Erythroblast (primary cell): ENCODE measurements around the gene SETD6.

Experiments
- DNase-seq, 2 experiments: peaks; one replicate each; lab custom pipeline; 2025; lab: John Stamatoyannopoulos, UW
- GATA1 ChIP-seq: IDR thresholded peaks from 2 replicates; pipeline ENCODE4 v1.6.1; 2011; ENCODE audit warnings: low read depth, mild to moderate bottlenecking, control low read depth, low read length, moderate library complexity
- POLR2A ChIP-seq: IDR thresholded peaks from 2 replicates; pipeline ENCODE4 v1.6.1; 2011; ENCODE audit warnings: mild to moderate bottlenecking, low read length

Gene SETD6

DNA sequence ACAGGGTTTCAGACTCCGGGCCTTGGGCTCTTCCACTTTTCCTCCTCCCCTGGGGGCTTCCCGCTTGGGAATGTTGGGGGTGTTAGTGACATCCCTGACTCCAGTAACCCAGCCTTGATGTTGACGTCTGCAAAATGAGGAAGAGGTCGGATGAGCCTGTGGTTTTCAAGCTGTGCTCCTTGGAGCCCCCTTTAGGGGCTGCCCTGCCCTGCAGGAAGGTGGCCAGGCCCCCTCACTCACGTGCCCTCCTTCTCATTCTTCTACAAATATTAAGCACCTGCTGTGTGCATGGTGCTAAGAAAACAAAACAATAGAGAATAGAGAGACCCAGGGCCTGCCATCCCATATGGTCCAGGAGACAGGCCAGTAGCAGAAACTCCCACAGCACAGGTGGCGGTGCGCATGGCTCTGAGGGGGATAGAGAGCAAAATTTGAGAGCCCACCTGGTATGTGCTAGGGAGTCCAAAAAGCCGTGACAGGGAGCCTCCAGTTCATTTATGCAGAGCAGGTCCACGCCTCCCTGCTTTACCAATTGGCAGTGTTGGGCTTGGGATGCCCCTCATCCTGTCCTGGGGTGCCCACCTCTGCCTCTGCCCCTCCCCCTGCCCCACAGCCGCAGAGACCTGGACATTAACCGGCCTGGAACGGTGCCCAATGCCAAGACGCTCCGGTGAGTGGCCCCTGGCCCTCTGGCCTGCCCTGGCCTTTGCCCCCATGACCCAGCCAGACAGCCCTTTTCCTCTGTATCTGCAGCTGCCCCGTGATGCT is 7.9 kb upstream of the SETD6 start:
- DNase-seq = no peak
- TF ChIP-seq GATA1 = no peak
- TF ChIP-seq POLR2A = no peak

DNA sequence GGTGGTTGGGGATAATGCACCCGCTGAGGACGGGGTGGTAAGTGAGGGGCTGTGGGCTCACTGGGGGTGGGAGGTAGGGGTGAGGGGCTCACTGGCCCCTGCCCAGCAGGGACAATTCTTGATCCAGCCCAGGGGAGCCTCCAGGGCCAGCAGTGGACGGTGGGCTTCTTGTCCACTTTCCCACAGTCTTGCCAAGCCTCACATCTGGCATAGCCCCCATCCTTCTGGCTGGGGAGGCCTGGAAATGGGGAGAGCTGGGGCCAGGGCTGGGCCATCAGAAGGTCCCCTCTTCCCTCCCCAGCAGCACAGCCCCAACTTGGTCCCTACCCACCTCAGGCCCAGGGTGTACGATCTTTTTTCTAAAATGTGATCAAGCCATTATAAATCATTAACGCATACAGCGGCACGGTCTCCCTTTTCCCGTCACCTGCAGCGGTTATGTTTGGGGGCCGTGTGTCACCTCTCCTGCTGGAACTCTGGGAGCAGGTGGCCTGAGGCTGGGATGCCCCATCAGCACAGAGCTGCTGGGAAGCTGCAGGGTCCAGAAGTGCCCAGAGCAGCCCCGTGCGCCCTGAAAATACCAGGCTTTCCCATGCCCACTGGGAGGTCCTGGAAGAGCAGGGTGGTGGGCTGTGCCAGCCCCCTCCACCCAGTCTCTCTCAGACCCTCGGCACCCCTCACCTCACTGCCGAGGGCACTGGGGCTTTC is 7.2 kb upstream of the SETD6 start:
- no peak for DNase-seq

DNA sequence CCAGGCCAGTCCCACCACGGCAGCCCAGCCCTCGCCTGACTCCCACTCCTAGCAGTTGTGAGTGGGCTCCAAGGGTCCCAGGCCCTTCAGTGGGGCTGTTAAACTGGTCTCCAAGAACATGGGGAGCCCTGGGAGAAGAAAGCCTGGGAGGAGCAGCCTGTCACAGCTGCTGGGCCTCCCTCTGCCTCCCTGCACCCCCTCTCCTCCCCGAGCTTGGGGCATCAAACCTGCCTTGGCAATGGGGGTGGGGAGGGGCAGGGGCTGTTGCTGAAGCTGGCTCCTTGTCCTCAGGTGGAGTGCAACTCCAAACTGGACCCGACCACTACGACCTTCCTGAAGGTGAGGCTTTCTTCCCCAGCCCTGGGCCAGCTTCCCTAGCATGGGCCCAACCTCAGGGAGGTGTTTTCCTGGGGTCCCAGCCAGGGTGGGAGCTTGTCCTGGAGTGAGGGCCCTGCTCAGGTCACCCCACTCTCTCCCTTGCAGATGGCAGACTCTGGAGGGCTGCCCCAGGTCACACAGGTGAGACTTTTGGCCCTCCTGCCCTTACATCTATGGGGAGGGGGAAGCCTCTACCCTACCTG is 6.6 kb upstream of the SETD6 start:
- TF ChIP-seq POLR2A (no peak), GATA1 (no peak)
- DNase-seq = no peak

More for the DNA sequence above, 7.2 kb upstream of the SETD6 start:
- TF ChIP-seq GATA1 (no peak), POLR2A (no peak)

DNA sequence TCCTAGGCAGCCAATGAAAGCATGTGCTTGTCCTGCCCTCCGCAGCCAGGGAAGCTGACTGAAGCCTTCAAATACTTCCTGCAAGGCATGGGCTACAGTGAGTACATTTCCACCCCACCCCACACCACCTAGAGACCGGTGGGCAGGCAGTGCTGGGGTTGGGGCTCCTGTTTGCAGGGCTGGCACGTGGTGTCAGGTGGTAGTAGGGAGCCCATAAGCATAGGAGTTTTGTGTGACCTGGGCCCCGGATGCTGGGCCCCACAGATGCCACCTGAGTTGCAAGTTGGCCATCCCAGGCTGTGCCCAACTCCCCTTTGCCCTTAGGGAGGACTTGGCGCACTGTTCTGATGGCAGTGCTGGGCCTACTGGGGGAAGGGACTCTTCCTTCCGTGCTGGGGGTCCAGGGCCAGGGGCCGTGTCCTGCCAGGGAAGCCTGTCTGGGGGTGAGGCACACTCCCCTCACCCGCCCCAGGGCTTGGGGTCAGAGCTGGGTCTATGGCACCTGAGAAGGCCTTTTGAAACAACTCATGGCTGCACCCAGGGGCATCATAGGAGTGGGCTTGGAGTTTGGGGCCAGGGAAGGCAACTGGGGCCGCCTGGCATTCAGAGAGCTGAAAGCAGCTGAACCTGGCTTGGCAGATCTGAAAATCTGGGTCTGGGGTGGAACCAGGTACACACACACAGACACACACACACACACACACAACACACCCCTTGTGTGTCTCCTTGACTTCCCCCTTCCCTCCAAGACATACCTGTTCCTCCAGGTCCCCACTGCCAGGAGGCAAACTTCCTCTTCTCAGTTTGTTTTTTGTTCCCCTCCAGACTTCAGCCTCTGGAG is 5.8 kb upstream of the SETD6 start:
- no peak for DNase-seq
- TF ChIP-seq POLR2A = no peak
- no peak for TF ChIP-seq GATA1

DNA sequence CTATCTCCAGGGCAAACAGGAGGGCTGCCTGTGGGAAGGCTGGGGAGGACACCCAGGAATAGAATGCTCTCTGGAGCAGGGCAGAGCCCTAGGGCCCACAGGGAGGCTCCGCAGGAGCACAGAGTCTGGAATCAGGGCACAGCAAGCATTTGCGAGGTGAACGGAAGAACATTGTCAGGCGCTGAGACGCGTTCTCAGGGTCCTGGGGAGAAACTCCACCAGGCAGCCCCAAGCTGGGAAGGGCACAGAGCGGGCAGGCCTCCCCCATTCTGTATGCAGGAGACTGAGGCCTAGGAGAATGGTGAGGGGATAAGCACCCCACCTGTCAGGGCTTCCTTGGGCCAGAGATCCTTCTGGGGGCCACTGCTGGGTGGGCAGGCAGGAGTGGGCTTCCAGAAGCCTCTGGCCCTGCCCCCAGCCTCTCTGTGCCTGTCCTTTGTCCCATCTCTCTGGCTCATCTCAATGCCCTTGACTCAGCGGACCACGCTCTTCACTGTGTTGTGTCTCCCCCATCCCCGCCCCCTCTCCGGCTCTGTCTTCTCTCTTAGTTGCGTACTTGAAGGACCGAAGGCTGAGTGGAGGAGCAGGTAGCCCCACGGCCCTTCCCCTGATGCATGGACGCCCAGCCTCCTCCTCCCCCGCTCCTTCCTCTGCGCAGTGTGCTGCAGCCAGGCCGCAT is 5.1 kb upstream of the SETD6 start:
- DNase-seq = no peak
- no peak for TF ChIP-seq GATA1
- no peak for TF ChIP-seq POLR2A

DNA sequence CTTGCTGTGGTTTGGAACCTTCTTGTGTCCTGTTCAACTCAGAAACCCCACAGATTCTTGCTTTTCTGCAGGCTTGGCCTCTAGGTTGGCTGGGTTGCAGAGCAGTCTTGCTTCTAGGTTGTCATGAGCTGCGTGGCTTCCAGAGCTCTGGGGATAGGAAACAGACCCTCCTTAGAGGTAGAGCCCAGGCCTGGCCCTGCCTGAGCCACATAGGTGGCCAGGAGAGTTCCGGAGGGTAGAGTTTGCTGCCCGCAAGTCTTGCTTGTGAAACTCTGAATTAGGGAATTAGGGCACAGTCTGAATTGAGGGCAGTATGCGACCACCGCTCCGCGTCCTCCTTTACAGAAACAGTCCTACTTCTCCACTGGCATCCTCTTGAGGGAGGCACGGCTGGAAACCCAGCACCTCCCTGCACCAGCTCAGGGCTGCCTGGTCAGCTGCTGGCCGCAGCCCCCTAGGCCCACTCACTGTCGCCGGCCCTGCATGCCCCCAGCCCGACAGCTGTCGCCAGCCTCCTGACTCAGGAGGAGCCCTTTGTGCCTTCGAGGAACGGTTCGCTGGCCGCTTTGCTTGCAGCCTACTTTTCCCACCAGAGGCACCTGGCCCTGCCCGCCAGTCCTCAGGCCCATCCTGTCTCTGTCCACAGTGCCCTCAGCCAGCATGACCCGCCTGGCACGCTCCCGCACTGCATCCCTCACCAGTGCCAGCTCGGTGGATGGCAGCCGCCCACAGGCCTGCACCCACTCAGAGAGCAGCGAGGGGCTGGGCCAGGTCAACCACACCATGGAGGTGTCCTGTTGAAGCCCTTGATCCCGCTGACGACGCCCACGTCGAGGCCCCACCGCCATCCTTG is 4.3 kb upstream of the SETD6 start:
- no peak for TF ChIP-seq POLR2A
- TF ChIP-seq GATA1 = no peak
- DNase-seq = no peak

DNA sequence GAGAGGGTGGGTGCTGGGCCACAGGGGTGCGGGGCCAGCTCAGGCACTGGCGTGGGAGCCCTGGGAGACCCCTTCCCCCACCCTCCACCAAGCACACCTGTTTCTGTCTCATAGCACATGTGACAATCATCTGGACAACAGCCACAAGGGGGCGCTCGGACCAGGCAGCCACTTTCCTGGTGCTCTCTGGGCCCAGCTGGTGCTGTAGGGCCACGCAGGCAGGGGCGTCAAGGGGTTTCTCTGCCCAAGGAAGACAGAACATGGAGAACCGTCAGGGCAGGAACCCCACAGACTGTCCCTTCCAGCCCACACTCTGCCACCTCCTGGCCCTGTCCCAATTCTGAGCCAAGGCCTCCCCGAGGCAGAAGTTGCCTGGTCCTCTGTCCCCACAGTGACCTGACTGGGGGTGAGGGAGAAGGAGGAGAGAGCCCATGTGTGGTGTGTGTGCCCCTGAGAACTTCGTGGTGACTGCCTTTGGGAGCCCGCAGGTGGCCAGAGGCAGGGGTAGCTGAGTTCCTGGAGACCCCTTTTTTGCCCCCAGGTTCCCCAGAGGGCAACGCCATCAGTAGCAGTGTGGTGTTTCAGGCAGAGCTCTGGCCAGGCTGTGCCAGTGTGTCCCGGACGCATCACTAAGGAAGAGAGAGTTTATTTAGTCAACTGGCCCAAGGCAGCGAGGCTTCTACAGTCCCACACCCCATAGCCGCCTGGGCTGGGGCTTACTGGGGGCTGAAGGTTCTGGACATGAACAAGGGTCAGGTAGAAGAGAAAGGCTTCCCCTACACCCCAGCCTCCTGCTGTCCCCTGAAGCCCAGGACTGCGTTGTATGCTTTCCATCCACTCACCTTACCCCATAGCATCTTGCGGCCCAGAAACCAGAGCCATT is 3.1 kb upstream of the SETD6 start:
- DNase-seq = peak; percentile 75 to 88
- TF ChIP-seq POLR2A = no peak
- no peak for TF ChIP-seq GATA1

DNA sequence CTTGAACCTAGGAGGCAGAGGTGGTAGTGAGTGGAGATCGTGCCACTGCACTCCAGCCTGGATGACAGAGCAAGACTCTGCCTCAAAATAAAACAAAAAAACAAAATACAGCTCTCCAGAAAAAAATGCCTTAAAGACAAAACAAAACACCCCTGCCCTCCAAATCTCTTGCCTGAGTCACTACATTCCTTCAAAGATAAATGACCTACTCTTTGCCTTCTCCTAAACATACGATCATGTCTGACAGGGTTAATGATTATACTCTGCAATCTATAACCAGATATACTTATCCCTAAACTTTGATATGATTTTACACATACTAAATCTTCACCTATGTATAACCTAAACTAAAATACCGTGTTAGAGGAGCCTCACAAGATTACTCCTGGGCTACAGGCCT is 1.4 kb upstream of the SETD6 start:
- TF ChIP-seq POLR2A = no peak
- no peak for TF ChIP-seq GATA1
- no peak for DNase-seq

DNA sequence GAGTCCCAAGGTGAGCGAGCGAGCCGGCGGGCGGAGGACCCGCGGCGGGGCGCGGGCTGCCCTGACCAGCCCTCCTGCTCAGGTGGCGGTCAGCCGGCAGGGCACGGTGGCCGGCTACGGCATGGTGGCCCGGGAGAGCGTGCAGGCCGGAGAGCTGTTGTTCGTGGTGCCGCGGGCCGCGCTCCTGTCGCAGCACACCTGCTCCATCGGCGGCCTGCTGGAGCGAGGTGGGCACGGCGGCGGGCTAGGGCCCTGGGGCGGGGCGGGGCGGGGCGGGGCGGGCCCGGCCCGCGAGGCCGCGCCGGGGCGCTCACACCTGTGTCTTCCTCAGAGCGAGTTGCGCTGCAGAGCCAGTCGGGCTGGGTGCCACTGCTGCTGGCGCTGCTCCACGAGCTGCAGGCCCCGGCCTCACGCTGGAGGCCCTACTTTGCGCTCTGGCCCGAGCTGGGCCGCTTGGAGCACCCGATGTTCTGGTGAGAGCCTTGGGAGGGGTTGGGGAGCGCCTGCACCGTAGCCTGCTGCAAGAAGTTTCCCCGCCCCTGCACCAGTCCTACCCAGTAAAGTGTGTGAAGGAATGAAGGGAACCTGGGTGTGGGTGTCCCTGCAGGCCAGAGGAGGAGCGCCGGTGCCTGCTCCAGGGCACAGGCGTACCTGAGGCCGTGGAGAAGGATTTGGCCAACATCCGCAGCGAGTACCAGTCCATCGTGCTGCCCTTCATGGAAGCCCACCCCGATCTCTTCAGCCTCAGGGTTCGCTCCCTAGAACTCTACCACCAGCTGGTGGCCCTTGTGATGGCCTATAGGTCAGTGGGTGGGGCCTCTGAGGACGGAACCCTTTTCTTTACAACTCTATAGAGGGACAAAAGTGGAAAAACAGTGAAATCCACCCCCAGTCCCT is 802 bp downstream of the SETD6 start:
- no peak for TF ChIP-seq GATA1
- no peak for TF ChIP-seq POLR2A
- peak; percentile 53 to 60 for DNase-seq

DNA sequence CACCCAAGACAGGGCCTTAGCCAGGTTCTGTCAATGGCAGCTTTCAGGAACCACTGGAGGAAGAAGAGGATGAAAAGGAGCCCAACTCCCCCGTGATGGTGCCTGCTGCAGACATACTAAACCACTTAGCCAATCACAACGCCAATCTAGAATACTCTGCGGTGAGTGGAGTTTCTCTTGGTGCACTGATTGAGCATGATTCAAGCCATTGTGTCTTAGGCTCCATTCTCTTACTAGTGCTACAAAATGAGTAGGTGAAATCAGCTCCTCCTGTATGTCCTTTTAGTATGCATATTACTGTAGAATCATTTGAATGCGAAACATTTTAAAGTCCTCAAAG is 1.4 kb downstream of the SETD6 start:
- no peak for TF ChIP-seq POLR2A
- no peak for TF ChIP-seq GATA1
- DNase-seq = peak in 1 of 2 experiments; percentile 25
